Measurements from ENCODE around the gene TEX14. TPM values are rescaled to one million over a fixed set of nuclear protein-coding genes. Genes with fewer than 3 reads are reported as not detected.
A peak's percentile ranks its signal among the peaks of the same experiment; 100 is the strongest.

TEX14 gene
- total RNA-seq, 1 donor from 2014 or later, result not detected

GRCh38 chr17:58528443-58528842, 163.4 kb downstream of the TEX14 start:
- no peak overlapping the region for H3K4me3 ChIP-seq (ENCODE audit: low read depth, low read length)
- TF ChIP-seq, protein P1, sequence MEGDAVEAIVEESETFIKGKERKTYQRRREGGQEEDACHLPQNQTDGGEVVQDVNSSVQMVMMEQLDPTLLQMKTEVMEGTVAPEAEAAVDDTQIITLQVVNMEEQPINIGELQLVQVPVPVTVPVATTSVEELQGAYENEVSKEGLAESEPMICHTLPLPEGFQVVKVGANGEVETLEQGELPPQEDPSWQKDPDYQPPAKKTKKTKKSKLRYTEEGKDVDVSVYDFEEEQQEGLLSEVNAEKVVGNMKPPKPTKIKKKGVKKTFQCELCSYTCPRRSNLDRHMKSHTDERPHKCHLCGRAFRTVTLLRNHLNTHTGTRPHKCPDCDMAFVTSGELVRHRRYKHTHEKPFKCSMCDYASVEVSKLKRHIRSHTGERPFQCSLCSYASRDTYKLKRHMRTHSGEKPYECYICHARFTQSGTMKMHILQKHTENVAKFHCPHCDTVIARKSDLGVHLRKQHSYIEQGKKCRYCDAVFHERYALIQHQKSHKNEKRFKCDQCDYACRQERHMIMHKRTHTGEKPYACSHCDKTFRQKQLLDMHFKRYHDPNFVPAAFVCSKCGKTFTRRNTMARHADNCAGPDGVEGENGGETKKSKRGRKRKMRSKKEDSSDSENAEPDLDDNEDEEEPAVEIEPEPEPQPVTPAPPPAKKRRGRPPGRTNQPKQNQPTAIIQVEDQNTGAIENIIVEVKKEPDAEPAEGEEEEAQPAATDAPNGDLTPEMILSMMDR (IDR thresholded peaks at IDR 0.05; ENCODE audit: insufficient read depth, low read length, severe bottlenecking), result no peak
- FAIRE-seq, result no peak
- DNase-seq (ENCODE audit: low read depth), result no peak
- peaks cover 2% of the 10 kb centered on the region for H3K27me3 ChIP-seq (ENCODE audit: control insufficient read depth, insufficient read depth, low read length)
- H3K36me3 ChIP-seq (ENCODE audit: control insufficient read depth, insufficient read depth, low read length), result no peaks in the 10 kb centered on the region

- peaks cover 2% of the 10 kb centered on the region for H3K27me3 ChIP-seq (ENCODE audit: control insufficient read depth, insufficient read depth, low read length)
- no peak overlapping the region for H3K4me3 ChIP-seq (ENCODE audit: low read depth, low read length)
- FAIRE-seq (no peak), DNase-seq (ENCODE audit: low read depth) (no peak)
- TF ChIP-seq, protein P1 (IDR thresholded peaks at IDR 0.05; ENCODE audit: insufficient read depth, low read length, severe bottlenecking), result no peak
- H3K36me3 ChIP-seq (ENCODE audit: control insufficient read depth, insufficient read depth, low read length), result no peaks in the 10 kb centered on the region
These were observed 163.9 kb downstream of the TEX14 start for GRCh38 chr17:58527949-58528348.

GRCh38 chr17:58527306-58527705, 164.5 kb downstream of the TEX14 start:
- DNase-seq (ENCODE audit: low read depth) (no peak), FAIRE-seq (no peak)
- Histone ChIP-seq H3K27me3 (ENCODE audit: control insufficient read depth, insufficient read depth, low read length) (no peaks in the 10 kb centered on the region), H3K4me3 (ENCODE audit: low read depth, low read length) (no peak overlapping the region), H3K36me3 (ENCODE audit: control insufficient read depth, insufficient read depth, low read length) (no peaks in the 10 kb centered on the region)
- TF ChIP-seq, protein P1 (IDR thresholded peaks at IDR 0.05; ENCODE audit: insufficient read depth, low read length, severe bottlenecking), result peak; percentile 21

DNA sequence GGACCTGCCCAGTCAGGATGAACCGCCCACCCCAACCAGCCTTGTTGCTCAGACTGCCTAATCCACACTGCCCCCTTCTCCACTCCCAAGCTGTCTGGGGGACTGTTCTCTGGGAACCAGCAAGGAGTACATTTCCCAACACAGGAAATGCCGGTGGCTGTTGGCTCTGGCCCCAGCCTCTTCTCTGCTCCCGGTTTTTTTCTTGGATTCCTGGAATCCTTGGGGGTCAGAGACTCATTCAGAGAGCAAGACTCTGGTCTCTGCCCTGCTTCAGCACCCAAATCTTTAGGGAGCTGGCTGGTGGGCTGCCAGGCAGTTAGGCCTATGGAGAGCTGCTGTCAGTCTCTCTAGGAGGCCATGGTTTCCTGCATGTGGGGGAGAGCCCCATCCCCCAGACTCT, 166.6 kb downstream of the TEX14 start:
- no peak for FAIRE-seq
- TF ChIP-seq, protein P1 (IDR thresholded peaks at IDR 0.05; ENCODE audit: insufficient read depth, low read length, severe bottlenecking), result no peak
- peak; percentile 57 for DNase-seq (ENCODE audit: low read depth)
- H3K4me3 ChIP-seq (ENCODE audit: low read depth, low read length), result no peak overlapping the region
- no peaks in the 10 kb centered on the region for H3K27me3 ChIP-seq (ENCODE audit: control insufficient read depth, insufficient read depth, low read length)
- H3K36me3 ChIP-seq (ENCODE audit: control insufficient read depth, insufficient read depth, low read length), result no peaks in the 10 kb centered on the region

DNA sequence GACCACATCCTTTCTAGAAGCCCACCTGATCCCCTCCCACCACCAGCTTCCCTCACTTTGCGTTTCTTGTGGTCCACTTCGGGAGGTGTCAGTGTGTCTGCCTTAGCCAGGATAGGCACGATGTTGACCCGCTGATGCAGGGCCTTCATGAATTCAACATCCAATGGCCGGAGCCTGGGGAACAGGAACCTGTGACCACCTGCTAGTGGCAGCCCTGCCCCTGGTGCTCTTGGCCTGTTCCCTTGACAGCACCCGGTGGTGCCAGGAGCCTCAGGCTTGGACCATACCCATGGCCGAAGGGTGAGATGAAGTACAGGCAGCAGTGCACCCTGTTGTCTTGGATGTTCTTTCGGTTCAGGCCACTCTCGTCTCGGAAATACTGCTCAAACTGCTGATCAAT, 170.2 kb downstream of the TEX14 start:
- H3K4me3 ChIP-seq (ENCODE audit: low read depth, low read length), result no peak overlapping the region
- H3K36me3 ChIP-seq (ENCODE audit: control insufficient read depth, insufficient read depth, low read length), result no peaks in the 10 kb centered on the region
- DNase-seq (ENCODE audit: low read depth) (no peak), FAIRE-seq (no peak)
- H3K27me3 ChIP-seq (ENCODE audit: control insufficient read depth, insufficient read depth, low read length), result no peaks in the 10 kb centered on the region
- TF ChIP-seq, protein P1 (IDR thresholded peaks at IDR 0.05; ENCODE audit: insufficient read depth, low read length, severe bottlenecking), result no peak

- no peak overlapping the region for H3K4me3 ChIP-seq (ENCODE audit: low read depth, low read length)
- no peaks in the 10 kb centered on the region for H3K27me3 ChIP-seq (ENCODE audit: control insufficient read depth, insufficient read depth, low read length)
- no peak for DNase-seq (ENCODE audit: low read depth)
- TF ChIP-seq, protein P1 (IDR thresholded peaks at IDR 0.05; ENCODE audit: insufficient read depth, low read length, severe bottlenecking), result peak; percentile 47
- no peak for FAIRE-seq
- H3K36me3 ChIP-seq (ENCODE audit: control insufficient read depth, insufficient read depth, low read length), result no peaks in the 10 kb centered on the region
These were observed 170.9 kb downstream of the TEX14 start for GRCh38 chr17:58520843-58521430.
